Osteocyte (in vitro differentiated cells): ENCODE data around the gene GSAP. TPM values are rescaled to one million over a fixed set of nuclear protein-coding genes. Genes with fewer than 3 reads are reported as not detected.
"Not testable (repeated sequence)": the region's sequence is repeated elsewhere in the genome, so short reads cannot be mapped to it uniquely, and the experiment has no call there.

Experiments
- DNase-seq: peaks from one replicate; pipeline ENCODE4 v3.0.0; 2021; ENCODE audit warnings: mixed read lengths; ENCODE audit not compliant: unreplicated experiment; ENCODE audit errors: extremely low spot score
- H3K27ac Mint-ChIP-seq: one replicate; pipeline ENCODE4 v1.8.0; 2021; ENCODE audit warnings: mild to moderate bottlenecking, mixed read lengths; ENCODE audit not compliant: unreplicated experiment
- H3K27me3 Mint-ChIP-seq: one replicate; pipeline ENCODE4 v1.8.0; 2021; ENCODE audit warnings: mixed read lengths; ENCODE audit not compliant: unreplicated experiment
- H3K36me3 Mint-ChIP-seq: one replicate; pipeline ENCODE4 v1.8.0; 2021; ENCODE audit warnings: mixed read lengths; ENCODE audit not compliant: unreplicated experiment
- H3K4me1 Mint-ChIP-seq: one replicate; pipeline ENCODE4 v1.8.0; 2021; ENCODE audit warnings: mixed read lengths; ENCODE audit not compliant: unreplicated experiment
- H3K4me3 Mint-ChIP-seq: one replicate; pipeline ENCODE4 v1.8.0; 2021; ENCODE audit warnings: mild to moderate bottlenecking, moderate library complexity, mixed read lengths; ENCODE audit not compliant: unreplicated experiment
- H3K9me3 Mint-ChIP-seq: one replicate; pipeline ENCODE4 v1.8.0; 2021; ENCODE audit warnings: mixed read lengths; ENCODE audit not compliant: unreplicated experiment
- total RNA-seq: library from RNA; stranded (reverse); gene quantifications from 2 replicates; pipeline ENCODE4 v1.2.1, GENCODE V29; 2021
- TF ChIP-seq, protein P1 (sequence below): fragments of 200-600 bp; sonication (generic); IDR thresholded peaks from 2 replicates; pipeline ENCODE4 v1.5.0; 2021; ENCODE audit warnings: antibody characterized with exemption, mild to moderate bottlenecking, moderate library complexity

GSAP gene
- total RNA-seq, 1 donor from 2014 or later: 0.83 TPM

DNA sequence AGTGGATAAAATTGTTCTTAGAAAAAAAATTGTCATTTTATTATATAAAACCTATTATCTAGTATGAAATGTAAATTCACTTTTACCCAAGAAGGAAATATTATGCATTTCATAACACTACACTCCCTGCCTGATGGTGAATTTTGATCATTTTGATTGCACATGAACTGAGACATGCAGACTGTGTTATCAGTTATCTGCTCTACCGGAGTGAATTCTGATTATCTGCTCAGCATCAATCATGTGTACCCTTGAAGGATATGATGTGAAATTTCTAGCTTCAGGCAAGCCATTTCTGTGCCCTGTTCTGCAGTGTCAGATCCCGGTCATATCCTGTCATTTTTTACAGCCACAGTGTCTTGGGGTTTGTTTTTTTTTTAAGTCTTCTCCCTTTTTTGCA lies 131.5 kb downstream of the GSAP start:
- H3K9me3 Mint-ChIP-seq: peaks cover 3% of the 10 kb centered on the region
- H3K36me3 Mint-ChIP-seq: peaks cover 3% of the 10 kb centered on the region
- no peak overlapping the region for H3K4me3 Mint-ChIP-seq
- H3K27ac Mint-ChIP-seq: no peak overlapping the region
- H3K27me3 Mint-ChIP-seq: no peaks in the 10 kb centered on the region
- TF ChIP-seq, protein P1, sequence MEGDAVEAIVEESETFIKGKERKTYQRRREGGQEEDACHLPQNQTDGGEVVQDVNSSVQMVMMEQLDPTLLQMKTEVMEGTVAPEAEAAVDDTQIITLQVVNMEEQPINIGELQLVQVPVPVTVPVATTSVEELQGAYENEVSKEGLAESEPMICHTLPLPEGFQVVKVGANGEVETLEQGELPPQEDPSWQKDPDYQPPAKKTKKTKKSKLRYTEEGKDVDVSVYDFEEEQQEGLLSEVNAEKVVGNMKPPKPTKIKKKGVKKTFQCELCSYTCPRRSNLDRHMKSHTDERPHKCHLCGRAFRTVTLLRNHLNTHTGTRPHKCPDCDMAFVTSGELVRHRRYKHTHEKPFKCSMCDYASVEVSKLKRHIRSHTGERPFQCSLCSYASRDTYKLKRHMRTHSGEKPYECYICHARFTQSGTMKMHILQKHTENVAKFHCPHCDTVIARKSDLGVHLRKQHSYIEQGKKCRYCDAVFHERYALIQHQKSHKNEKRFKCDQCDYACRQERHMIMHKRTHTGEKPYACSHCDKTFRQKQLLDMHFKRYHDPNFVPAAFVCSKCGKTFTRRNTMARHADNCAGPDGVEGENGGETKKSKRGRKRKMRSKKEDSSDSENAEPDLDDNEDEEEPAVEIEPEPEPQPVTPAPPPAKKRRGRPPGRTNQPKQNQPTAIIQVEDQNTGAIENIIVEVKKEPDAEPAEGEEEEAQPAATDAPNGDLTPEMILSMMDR: no peak
- H3K4me1 Mint-ChIP-seq: peaks cover 2% of the 10 kb centered on the region
- DNase-seq: no peak

DNA sequence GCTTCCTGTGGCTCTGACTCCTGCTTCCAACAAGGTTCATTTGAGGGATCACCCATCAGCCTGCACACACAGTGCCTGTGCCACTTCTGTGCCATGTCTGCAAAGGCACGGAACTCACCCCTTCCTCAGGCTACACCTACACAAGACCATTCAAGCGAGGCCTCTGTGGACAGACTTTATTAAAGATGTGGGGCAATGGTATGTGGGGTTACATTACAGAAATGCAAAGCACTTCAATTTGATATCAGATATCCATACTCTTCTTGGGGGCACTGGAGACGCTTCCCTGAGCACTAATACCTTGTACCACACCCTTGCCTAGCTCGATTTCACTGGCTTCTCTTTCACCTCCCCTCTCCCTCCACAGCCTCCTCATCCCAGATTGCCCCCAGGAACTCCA lies 132.1 kb downstream of the GSAP start:
- TF ChIP-seq, protein P1: no peak
- H3K27me3 Mint-ChIP-seq: no peaks in the 10 kb centered on the region
- H3K36me3 Mint-ChIP-seq: peaks cover 3% of the 10 kb centered on the region
- no peak overlapping the region for H3K4me3 Mint-ChIP-seq
- peaks cover 2% of the 10 kb centered on the region for H3K4me1 Mint-ChIP-seq
- no peak for DNase-seq
- peaks cover 3% of the 10 kb centered on the region for H3K9me3 Mint-ChIP-seq
- H3K27ac Mint-ChIP-seq: no peak overlapping the region

DNA sequence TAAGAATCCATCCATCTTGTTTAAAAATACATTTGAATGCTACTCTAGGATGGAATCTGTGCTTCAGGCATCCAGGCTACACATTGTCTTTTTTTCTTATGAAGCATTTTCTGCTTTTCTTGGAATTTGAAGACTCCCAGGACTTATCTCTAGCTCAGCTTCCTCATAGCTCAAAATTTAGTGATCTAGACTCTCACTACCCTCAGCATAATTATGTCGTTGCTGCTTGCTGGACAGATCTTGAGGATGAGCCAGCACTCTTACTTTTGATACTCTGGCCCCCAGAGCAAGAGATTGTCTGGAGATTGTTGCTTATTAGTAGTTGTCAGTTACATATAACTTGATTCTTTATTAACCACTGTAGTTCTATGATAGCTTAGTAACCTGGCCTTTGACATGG lies 133.3 kb downstream of the GSAP start:
- DNase-seq: no peak
- H3K36me3 Mint-ChIP-seq: peaks cover 1% of the 10 kb centered on the region
- no peaks in the 10 kb centered on the region for H3K27me3 Mint-ChIP-seq
- H3K4me1 Mint-ChIP-seq: peaks cover 2% of the 10 kb centered on the region
- TF ChIP-seq, protein P1: no peak
- no peak overlapping the region for H3K27ac Mint-ChIP-seq
- H3K4me3 Mint-ChIP-seq: no peak overlapping the region
- peaks cover 3% of the 10 kb centered on the region for H3K9me3 Mint-ChIP-seq

DNA sequence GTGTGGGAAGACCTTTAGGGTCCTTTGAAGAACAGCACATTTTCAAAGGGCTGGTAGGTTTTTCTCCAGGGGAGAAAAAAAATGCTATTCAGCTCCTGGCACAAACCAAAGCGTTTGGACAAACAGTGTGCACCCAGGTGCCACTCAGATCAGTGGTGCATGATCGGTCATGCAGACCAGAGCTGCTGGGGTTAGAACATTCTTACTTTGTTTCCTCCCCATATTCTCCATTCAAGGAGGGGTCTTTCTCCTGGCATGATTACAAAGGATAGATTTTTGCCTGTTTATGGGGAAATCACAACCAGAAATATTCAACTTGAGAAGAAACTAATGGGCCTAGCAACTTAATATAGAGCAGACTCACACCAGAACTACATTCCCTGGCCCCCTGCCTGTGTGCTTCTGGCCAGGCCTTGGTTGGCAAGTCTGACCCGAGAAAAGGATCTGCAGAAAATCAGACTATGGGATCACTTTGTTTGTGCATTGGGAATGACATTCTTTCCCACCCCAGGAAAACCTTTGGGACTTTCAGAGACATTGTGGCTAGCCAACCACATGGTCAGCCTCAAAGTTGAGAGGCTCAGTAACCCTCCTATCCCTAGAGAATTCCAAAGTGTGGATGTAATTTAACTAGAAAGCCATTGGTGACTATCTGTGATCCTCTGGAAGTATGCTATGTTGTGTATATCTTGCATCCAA lies 134.2 kb downstream of the GSAP start:
- TF ChIP-seq, protein P1: no peak
- no peaks in the 10 kb centered on the region for H3K27me3 Mint-ChIP-seq
- no peaks in the 10 kb centered on the region for H3K36me3 Mint-ChIP-seq
- DNase-seq: no peak
- H3K4me3 Mint-ChIP-seq: no peak overlapping the region
- peaks cover 2% of the 10 kb centered on the region for H3K4me1 Mint-ChIP-seq
- H3K27ac Mint-ChIP-seq: no peak overlapping the region
- H3K9me3 Mint-ChIP-seq: peaks cover 3% of the 10 kb centered on the region

DNA sequence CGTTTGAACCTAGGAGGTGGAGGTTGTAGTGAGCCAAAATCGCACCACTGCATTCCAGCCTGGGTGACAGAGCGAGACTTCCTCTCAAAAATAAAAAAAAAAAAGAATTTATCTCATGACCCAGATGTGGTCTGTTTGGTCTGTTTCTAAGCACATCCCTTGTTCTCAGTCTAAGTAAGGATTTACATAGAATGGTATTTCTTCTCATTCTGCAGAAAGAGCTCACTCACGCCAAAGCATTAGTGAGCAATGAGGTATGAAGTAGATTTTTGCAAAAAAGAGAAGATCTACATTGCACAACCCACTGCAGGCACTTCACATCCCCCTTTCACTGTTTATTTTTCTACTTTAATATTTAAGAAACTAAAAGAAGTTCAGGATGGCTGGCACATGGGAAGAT lies 140.0 kb downstream of the GSAP start:
- peaks cover 3% of the 10 kb centered on the region for H3K4me1 Mint-ChIP-seq
- H3K4me3 Mint-ChIP-seq: no peak overlapping the region
- TF ChIP-seq, protein P1: no peak
- no peak for DNase-seq
- H3K27ac Mint-ChIP-seq: no peak overlapping the region
- no peaks in the 10 kb centered on the region for H3K9me3 Mint-ChIP-seq
- H3K27me3 Mint-ChIP-seq: no peaks in the 10 kb centered on the region
- H3K36me3 Mint-ChIP-seq: peaks cover 2% of the 10 kb centered on the region

DNA sequence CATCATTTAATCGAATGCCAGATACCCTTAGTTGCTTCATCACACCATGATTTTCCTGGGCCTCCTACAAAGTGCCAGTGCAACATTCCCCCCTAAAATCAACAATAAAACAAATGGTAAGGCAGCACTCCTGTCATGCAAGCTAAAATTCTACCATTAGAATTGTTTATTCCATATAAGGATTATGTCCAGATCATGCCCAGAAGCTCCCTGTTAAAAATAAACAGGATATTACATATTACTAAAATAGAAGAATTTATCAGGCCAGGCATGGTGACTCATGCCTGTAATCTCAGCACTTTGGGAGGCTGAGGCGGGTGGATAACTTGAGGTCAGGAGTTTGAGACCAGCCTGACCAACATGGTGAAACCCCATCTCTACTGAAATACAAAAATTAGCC lies 140.5 kb downstream of the GSAP start:
- DNase-seq, H3K9me3 Mint-ChIP-seq, H3K27me3 Mint-ChIP-seq: not testable (repeated sequence)

More for the DNA sequence above, 140.5 kb downstream of the GSAP start:
- H3K36me3 Mint-ChIP-seq, H3K4me3 Mint-ChIP-seq, H3K4me1 Mint-ChIP-seq, H3K27ac Mint-ChIP-seq: not testable (repeated sequence)
